ENCODE results near the gene CX3CR1. TPM values are rescaled to one million over a fixed set of nuclear protein-coding genes. Genes with fewer than 3 reads are reported as not detected.
A peak's percentile ranks its signal among the peaks of the same experiment; 100 is the strongest.

Gene CX3CR1
- total and polyA plus RNA-seq, 9 of the 15 experiments (the other 6 are each of a cell fraction or from before 2014, with no cell fraction given): 0.03 to 0.21 TPM; not detected in 7

GRCh38 chr3:39267631-39268548 is 11.9 kb downstream of the CX3CR1 start (continued):
- TF ChIP-seq SMAD4 (CRISPR knock-in tag; conservative IDR thresholded peaks at IDR 0.05): peak; percentile 55; the same call in 1 of the 2 replicates
- TF ChIP-seq MXI1 (IDR thresholded peaks at IDR 0.05; ENCODE audit: low read depth, low read length): no peak
- no peak for TF ChIP-seq BRD9 (IDR thresholded peaks at IDR 0.05; ENCODE audit: low read depth, partially characterized antibody)
- TF ChIP-seq PRDM10 (IDR thresholded peaks at IDR 0.05; ENCODE audit: partially characterized antibody): peak; percentile 55
- no peak for TF ChIP-seq HMG20A (CRISPR knock-in tag; conservative IDR thresholded peaks at IDR 0.05)
- TF ChIP-seq, protein P1, sequence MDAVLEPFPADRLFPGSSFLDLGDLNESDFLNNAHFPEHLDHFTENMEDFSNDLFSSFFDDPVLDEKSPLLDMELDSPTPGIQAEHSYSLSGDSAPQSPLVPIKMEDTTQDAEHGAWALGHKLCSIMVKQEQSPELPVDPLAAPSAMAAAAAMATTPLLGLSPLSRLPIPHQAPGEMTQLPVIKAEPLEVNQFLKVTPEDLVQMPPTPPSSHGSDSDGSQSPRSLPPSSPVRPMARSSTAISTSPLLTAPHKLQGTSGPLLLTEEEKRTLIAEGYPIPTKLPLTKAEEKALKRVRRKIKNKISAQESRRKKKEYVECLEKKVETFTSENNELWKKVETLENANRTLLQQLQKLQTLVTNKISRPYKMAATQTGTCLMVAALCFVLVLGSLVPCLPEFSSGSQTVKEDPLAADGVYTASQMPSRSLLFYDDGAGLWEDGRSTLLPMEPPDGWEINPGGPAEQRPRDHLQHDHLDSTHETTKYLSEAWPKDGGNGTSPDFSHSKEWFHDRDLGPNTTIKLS (IDR thresholded peaks at IDR 0.05; ENCODE audit: borderline replicate concordance, low read depth): no peak
- no peak for TF ChIP-seq JUND (IDR thresholded peaks at IDR 0.05; ENCODE audit: borderline replicate concordance, low read depth, low read length)
- TF ChIP-seq JUND (tag; IDR thresholded peaks at IDR 0.05; ENCODE audit: borderline replicate concordance, low read depth, low read length): no peak
- TF ChIP-seq BHLHE40 (IDR thresholded peaks at IDR 0.05; ENCODE audit: low read length): no peak
- TF ChIP-seq NCOA4 (IDR thresholded peaks at IDR 0.05; ENCODE audit: partially characterized antibody): no peak
- TF ChIP-seq DPF2 (IDR thresholded peaks at IDR 0.05): no peak
- TF ChIP-seq SNRNP70 (optimal IDR thresholded peaks at IDR 0.05; ENCODE audit: low read depth, low read length): no peak
- no peak for TF ChIP-seq ZNF644 (tag; IDR thresholded peaks at IDR 0.05; ENCODE audit: low read depth)
- no peak for TF ChIP-seq NCOA1 (IDR thresholded peaks at IDR 0.05; ENCODE audit: low read depth)
- TF ChIP-seq ERF (CRISPR knock-in tag; IDR thresholded peaks at IDR 0.05): peak; percentile 31; the same call in 1 of the 2 replicates
- no peak for TF ChIP-seq NCOR1 (IDR thresholded peaks at IDR 0.05)
- TF ChIP-seq DACH1 (IDR thresholded peaks at IDR 0.05; ENCODE audit: partially characterized antibody): no peak
- TF ChIP-seq MCM7 (IDR thresholded peaks at IDR 0.05): no peak
- TF ChIP-seq HOMEZ (CRISPR knock-in tag; IDR thresholded peaks at IDR 0.05): no peak
- TF ChIP-seq SFPQ (IDR thresholded peaks at IDR 0.05; ENCODE audit: low read depth, low read length): no peak
